ENCODE results near the gene POU3F2.
A peak's percentile ranks its signal among the peaks of the same experiment; 100 is the strongest.

Gene POU3F2

DNA sequence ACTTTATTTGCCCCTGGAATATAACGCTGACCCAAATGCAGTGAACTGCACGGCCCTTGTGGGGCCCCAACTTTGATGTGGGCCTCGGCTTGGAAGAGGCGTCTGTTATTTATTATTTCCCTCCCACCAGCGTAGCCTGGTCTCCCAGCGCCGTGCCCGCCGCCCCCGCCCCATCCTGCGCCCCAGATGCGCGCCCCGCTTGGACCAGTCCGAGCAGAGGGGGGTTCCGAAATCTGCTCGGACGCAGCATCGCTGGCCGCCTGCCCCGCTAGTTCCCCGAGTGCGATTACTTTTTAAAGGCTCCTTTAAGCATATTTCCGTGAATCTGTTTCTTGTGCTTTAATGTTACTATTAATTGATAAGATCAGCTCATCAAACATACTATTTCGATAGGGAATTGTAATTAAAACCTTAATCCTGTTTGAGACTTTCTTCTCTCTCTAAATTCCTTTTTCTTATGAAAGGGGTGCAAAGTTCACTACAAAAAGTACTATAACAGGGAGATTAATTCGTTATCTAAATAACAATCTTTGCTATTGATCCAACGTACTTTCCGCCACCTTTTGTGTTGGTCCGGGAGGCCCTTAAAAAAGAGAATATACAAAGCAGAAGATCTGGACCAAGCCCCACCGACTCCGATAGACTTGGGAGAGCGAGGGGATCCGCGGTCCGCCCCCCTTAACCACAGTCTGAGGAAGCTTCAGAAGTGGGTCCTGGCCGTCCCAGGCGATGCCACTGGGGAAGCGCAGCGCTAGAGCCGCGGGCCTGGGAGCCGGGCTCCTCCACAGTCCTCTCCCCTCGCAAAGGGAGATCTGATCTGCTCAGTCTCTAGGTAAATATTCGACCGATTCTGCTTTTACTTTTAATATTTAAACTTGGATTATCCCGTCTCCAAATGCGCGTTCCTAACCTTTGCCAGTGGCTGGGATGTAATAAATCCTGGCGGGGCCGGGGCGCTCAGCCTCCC lies 10.2 kb downstream of the POU3F2 start:
- peak; percentile 47 to 80 for DNase-seq

DNA sequence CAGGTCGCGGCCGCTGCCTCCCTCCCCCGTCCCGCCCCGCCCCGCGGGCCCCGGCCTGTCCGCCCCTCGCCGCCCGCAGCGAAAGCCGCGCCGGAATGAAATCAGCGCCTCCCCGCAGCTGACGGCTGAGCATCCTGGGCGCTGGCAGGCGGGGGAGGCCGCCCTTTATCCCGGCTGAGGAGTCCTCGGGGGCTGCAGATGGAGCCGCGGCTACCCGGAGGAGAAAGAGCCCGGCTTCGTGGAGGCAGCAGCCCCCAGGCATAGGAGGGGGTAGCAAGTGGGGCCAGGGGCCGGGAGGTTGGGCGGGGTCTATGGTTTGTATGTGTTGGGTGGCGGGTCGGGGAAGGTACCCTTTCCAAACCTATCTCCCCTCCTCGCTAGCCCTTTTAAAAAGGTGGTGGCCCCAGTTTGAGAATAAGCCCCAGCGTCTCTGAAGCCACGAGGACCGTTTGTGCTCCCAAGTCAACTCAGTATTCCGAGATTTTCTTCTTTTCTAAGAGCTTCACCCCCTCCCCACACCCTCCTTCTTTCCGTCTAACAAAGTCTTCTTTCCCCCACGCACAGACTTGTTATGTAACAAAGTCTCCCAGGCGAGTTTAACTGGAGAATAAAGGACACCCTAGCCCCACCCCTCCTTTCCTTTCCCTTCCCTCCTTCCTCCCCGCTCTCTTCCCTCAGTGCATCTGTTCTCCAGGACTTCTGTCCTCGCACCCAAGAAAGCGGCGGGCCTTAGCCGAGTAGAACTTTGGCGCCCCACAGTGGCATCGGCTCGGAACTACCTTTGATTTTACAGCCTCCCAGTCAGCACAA lies 11.0 kb downstream of the POU3F2 start:
- peak; percentile 83 to 93 for DNase-seq

DNA sequence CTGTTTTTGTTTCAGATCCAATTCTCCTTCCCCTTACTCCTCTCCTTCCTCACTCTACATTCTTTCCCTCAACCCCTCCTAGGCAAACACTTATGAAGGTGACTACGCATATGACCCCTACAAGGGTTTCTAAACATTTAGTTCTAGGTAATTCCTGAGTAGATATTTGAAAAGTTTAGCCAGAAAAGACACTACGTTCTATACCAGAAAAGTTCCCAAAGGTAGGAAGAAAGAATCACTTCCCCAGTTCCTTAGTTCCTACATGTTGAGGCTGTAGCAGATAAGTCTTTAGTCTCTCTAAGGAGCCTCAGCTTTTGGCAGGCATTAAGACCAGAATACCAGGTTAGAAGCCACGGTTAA lies 11.6 kb downstream of the POU3F2 start:
- DNase-seq: no peak

DNA sequence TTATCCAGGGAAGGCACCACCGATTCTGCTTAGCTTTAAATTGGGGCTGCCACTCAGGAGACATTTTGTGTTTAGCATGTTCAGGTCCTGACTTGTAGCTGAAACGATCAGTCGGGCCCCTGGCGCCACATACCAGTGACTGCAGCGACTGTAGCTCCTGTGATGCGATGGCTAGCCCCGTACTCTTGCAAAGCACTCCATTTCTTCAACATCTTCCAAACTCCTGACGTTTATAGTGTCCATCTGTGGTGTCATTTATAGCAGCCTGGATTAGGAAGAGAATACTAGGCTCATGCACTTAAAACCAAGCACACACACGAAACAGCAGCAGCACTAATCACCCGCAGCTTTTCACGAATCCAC lies 13.0 kb downstream of the POU3F2 start:
- DNase-seq: no peak

DNA sequence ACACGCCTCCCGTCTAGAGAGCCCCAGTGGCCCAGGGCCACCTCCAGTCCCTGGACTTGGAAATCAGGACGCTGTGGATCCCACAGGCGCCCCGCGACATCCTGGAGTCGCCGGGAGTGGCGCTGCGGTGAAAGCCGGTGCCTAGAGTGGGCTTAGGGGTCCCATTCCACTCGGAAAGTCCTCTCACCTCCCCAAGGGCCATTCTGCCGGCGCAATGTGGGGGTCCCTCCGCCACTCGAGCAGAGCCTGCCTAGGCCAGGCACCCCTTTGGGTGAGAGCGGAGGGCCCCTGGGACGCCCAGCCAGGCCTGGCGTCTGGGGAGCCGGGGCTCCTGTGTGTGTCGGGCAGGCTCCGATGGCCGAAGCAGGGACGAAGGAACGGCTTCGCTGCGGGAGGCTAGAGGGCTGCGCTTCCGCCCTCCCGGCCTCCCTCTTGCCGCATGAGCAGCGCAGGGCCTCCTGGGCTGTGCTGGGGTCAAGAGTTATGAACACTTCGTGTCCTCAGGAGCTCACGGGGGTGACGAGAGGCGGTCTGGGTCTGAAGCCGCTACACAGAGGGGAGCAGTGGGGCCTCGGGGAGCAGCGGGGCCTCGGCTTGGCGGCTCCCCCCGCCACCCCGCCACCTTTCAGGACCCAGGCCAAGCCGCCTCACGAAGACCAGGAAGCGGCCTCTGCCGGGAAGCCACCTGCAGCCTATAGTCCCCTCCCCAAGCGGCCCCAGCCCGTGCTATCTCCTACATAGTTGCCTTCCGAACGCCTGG lies 13.6 kb downstream of the POU3F2 start:
- DNase-seq: no peak

DNA sequence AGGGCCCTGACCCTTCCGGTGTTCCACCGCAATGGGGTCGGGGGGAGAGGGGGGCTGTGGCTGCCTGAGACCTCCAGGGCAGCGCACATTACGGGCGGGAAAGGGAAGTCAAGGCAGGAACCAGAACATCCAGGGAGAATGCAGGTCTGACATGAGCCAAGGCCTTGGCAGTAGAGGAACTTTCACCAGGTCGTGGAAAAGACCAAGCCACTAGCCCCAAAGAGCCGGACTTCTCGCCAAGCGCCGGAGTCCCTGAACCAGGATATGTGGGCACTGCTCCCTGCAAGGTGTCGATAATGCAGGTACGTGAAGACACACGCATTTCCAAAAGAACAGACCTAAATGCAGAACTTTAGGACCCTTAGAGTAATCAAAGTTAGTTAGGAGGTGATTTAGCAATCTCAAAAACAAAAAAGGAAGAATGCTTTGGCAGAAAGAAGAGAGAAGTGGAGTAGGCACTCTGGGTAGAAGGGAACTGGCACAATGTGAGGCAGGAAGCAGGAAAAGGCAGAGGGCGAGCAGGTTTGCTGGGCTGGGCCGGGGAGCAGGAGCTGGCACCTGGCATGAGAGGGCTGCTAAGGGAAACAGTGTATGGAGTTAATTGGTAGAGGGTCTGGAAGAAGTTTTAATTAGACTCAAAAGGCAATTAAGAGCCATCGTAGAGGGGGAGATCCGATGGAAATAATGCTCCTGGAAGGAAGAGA lies 14.3 kb downstream of the POU3F2 start:
- no peak for DNase-seq

DNA sequence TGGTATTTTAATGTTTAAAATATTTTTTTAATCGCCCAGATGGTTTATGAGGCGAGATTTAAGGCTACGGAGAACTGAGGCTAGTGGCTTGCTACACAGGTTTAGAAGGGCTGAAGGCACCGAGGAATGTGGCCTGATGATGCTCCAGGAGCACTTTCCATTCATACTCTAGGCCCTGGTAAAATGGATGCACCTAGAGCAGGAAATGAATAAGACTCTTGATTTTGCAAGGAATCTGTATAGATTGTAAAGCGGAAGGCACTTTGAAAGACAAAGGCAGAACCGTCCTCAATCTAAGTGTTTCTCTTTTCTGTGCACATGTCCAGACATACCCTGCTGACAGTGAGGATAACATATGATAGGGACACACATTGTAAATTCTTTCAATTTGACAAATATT lies 30.1 kb downstream of the POU3F2 start:
- DNase-seq: no peak

DNA sequence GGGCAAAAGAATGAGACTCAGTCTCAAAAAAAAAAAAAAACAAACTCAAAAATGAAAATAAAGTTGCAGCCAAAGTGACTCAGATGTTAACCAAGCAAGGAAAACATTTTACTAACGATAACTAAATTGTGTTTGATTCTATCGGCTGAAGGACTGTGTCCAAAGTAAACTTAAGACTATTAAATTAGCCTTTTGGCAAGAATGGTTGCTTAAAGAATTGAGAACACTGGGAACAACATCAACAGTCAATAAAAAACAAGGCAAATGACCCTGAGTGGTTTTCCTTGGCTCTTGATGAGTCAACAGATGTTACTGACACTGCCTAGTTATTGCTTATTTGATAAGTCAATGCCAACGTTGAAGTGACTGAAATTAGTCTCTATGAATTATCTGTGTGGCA lies 36.7 kb downstream of the POU3F2 start:
- no peak for DNase-seq

DNA sequence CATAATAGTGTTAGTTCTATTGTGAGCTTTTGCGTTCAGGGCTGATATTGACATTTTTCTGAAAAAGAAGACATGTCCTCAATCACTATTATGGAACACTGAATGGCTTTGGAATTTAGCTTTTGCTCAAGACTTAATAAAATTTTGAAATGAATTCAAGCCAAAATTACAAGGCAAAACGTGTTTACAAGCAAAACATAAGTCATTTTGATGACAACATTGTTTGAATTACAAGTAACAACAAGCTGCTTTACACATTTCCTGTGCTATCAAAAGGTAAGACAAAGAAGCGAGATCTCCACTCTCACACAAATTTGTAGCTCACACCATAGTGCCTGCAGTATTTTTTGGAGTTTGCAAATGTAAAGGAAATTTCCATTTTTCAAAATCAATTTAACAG lies 37.4 kb downstream of the POU3F2 start:
- DNase-seq: no peak

DNA sequence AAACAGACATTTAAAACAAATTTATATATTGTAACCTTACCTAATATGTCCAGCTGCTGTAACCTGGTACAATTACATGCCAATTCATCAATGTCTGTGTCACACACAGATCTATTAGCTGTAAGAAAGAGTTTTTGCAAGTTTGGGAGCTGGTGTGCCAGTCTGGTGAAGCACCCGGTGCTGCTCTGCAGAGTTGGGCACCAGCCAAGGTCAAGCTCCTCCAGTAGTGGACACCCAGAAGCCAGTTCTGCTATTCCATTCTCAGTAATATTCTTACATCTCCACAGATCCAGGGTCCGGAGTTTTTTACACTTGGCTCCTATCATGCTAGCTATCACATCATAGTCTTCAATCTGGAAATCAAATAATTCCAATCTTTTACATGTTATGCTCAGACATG lies 41.0 kb downstream of the POU3F2 start:
- DNase-seq: no peak

DNA sequence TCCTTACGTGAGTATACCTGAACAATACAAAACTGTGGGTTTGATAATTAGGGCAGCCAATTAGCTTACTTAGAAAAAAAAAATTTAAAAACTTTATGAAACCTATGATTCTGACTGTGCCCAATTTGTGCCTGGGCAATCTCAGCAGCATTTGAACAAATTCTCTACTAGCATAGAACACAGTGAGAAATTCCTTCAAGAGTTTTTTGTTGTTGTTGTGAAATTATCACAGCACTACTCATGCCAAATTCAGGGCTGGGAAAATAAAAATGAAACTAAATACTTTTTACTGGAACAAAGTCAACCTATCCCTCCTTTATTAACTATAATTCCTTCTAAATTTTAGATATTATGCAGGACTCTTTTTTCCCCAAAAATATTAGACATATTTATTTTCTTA lies 42.9 kb downstream of the POU3F2 start:
- no peak for DNase-seq

DNA sequence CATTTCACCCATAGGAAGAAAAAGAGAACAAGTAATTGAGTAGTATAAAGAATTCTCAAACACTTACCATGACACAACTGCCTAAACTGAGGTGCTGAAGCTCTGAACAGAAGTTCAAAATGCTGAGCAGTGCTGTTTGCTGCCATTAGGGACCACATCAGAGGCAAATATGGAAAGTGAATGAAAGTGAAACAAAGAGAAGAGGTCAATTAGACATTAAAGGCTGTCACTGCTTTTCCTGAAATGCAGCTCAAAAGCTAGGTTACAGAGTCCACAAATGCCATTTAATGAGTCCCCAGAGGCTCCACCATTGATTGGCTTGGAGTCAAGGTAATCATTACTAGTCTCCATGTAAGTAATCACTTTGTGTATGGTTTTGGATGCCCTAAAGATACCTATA lies 46.1 kb downstream of the POU3F2 start:
- DNase-seq: no peak

DNA sequence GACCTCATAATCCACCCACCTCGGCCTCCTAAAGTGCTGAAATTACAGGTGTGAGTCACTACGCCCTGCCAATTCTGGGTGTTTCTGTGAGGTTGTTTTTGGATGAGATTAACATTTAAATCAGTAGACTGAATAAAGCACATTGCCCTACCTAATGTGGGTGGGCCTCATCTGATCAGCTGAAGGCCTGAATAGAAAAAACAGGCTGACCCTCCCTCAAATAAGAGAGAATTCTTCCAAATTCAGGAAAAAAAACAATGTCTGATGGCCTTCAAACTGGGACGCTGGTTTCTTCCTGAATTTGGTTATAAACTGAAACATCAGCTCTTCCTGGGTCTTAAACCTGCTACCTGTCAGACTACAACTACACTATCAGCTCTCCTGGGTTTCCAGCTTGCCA lies 51.0 kb downstream of the POU3F2 start:
- no peak for DNase-seq

DNA sequence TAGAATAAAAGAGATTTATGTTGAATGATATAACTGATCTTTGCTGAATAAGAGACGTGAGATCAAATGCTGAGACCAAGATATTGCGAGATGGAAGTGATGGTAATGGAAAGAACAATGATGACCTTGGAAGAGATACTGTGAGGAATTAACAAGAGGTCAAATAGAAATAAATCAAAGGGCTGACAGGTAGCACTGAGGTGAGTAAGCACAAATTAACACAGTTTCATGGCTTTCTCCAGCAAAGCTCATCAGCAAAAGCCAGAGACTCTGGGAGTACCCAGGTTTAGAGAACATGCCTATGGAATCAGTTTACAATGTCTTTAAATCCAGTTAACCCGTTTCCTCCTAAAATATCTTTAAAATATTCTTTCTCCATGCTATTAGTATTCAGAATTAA lies 53.3 kb downstream of the POU3F2 start:
- DNase-seq: no peak

Data from NCI-H526 (cell line).